ENCODE results near the gene ARL10.

The ARL10 gene

GRCh38 chr5:176319827-176320554 lies 45.3 kb upstream of the ARL10 start (continued):
- TF ChIP-seq, protein P1, sequence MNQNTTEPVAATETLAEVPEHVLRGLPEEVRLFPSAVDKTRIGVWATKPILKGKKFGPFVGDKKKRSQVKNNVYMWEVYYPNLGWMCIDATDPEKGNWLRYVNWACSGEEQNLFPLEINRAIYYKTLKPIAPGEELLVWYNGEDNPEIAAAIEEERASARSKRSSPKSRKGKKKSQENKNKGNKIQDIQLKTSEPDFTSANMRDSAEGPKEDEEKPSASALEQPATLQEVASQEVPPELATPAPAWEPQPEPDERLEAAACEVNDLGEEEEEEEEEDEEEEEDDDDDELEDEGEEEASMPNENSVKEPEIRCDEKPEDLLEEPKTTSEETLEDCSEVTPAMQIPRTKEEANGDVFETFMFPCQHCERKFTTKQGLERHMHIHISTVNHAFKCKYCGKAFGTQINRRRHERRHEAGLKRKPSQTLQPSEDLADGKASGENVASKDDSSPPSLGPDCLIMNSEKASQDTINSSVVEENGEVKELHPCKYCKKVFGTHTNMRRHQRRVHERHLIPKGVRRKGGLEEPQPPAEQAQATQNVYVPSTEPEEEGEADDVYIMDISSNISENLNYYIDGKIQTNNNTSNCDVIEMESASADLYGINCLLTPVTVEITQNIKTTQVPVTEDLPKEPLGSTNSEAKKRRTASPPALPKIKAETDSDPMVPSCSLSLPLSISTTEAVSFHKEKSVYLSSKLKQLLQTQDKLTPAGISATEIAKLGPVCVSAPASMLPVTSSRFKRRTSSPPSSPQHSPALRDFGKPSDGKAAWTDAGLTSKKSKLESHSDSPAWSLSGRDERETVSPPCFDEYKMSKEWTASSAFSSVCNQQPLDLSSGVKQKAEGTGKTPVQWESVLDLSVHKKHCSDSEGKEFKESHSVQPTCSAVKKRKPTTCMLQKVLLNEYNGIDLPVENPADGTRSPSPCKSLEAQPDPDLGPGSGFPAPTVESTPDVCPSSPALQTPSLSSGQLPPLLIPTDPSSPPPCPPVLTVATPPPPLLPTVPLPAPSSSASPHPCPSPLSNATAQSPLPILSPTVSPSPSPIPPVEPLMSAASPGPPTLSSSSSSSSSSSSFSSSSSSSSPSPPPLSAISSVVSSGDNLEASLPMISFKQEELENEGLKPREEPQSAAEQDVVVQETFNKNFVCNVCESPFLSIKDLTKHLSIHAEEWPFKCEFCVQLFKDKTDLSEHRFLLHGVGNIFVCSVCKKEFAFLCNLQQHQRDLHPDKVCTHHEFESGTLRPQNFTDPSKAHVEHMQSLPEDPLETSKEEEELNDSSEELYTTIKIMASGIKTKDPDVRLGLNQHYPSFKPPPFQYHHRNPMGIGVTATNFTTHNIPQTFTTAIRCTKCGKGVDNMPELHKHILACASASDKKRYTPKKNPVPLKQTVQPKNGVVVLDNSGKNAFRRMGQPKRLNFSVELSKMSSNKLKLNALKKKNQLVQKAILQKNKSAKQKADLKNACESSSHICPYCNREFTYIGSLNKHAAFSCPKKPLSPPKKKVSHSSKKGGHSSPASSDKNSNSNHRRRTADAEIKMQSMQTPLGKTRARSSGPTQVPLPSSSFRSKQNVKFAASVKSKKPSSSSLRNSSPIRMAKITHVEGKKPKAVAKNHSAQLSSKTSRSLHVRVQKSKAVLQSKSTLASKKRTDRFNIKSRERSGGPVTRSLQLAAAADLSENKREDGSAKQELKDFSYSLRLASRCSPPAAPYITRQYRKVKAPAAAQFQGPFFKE (tag by site-specific recombination; IDR thresholded peaks at IDR 0.05; ENCODE audit: borderline replicate concordance): no peak
- TF ChIP-seq ZNF707 (tag by site-specific recombination; IDR thresholded peaks at IDR 0.05) (no peak), ZNF394 (tag by site-specific recombination; IDR thresholded peaks at IDR 0.05; ENCODE audit: borderline replicate concordance) (peak; percentile 98), ZXDB (tag by site-specific recombination; IDR thresholded peaks at IDR 0.05) (peak; percentile 83), ZFP37 (tag by site-specific recombination; IDR thresholded peaks at IDR 0.05) (peak; percentile 68; the same call in 1 of the 2 replicates), ZNF202 (tag by site-specific recombination; IDR thresholded peaks at IDR 0.05; ENCODE audit: borderline replicate concordance) (peak; percentile 94), MZF1 (tag by site-specific recombination; IDR thresholded peaks at IDR 0.05; ENCODE audit: borderline replicate concordance) (peak; percentile 23; the same call in 1 of the 2 replicates), ZNF366 (tag by site-specific recombination; conservative IDR thresholded peaks at IDR 0.05) (peak; percentile 35), ZNF529 (tag by site-specific recombination; IDR thresholded peaks at IDR 0.05; ENCODE audit: insufficient replicate concordance) (peak; percentile 27), ZNF433 (tag by site-specific recombination; IDR thresholded peaks at IDR 0.05; ENCODE audit: low read depth) (peak; percentile 72; the same call in 1 of the 2 replicates), OVOL3 (tag by site-specific recombination; IDR thresholded peaks at IDR 0.05) (peak; percentile 16; the same call in 1 of the 2 replicates), ZBTB8A (tag by site-specific recombination; IDR thresholded peaks at IDR 0.05) (peak; percentile 78), ZNF560 (tag by site-specific recombination; IDR thresholded peaks at IDR 0.05; ENCODE audit: borderline replicate concordance) (peak; percentile 89), GLI2 (tag by site-specific recombination; IDR thresholded peaks at IDR 0.05; ENCODE audit: borderline replicate concordance, low read depth) (peak; percentile 49; the same call in 1 of the 2 replicates), REST (tag by site-specific recombination; IDR thresholded peaks at IDR 0.05) (peak; percentile 81), ELK4 (IDR thresholded peaks at IDR 0.05; ENCODE audit: borderline replicate concordance, low read depth, low read length) (no peak), ZNF555 (tag by site-specific recombination; conservative IDR thresholded peaks at IDR 0.05) (peak; percentile 96), ZBTB11 (tag by site-specific recombination; conservative IDR thresholded peaks at IDR 0.05; ENCODE audit: low read depth) (peak; percentile 88), ZSCAN16 (tag by site-specific recombination; IDR thresholded peaks at IDR 0.05) (no peak)
- TF ChIP-seq, protein P2, sequence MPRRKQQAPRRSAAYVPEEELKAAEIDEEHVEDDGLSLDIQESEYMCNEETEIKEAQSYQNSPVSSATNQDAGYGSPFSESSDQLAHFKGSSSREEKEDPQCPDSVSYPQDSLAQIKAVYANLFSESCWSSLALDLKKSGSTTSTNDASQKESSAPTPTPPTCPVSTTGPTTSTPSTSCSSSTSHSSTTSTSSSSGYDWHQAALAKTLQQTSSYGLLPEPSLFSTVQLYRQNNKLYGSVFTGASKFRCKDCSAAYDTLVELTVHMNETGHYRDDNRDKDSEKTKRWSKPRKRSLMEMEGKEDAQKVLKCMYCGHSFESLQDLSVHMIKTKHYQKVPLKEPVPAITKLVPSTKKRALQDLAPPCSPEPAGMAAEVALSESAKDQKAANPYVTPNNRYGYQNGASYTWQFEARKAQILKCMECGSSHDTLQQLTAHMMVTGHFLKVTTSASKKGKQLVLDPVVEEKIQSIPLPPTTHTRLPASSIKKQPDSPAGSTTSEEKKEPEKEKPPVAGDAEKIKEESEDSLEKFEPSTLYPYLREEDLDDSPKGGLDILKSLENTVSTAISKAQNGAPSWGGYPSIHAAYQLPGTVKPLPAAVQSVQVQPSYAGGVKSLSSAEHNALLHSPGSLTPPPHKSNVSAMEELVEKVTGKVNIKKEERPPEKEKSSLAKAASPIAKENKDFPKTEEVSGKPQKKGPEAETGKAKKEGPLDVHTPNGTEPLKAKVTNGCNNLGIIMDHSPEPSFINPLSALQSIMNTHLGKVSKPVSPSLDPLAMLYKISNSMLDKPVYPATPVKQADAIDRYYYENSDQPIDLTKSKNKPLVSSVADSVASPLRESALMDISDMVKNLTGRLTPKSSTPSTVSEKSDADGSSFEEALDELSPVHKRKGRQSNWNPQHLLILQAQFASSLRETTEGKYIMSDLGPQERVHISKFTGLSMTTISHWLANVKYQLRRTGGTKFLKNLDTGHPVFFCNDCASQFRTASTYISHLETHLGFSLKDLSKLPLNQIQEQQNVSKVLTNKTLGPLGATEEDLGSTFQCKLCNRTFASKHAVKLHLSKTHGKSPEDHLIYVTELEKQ (tag by site-specific recombination; IDR thresholded peaks at IDR 0.05; ENCODE audit: borderline replicate concordance): peak; percentile 48; the same call in 1 of the 2 replicates

All from HEK293 (cell line).